ENCODE data around the gene B9D1. TPM values are rescaled to one million over a fixed set of nuclear protein-coding genes. Genes with fewer than 3 reads are reported as not detected.
A peak's percentile ranks its signal among the peaks of the same experiment; 100 is the strongest.

B9D1 gene
- total and polyA plus RNA-seq, 8 donors: 10.9 to 22.8 (median 16.8) TPM; not detected in 2

DNA sequence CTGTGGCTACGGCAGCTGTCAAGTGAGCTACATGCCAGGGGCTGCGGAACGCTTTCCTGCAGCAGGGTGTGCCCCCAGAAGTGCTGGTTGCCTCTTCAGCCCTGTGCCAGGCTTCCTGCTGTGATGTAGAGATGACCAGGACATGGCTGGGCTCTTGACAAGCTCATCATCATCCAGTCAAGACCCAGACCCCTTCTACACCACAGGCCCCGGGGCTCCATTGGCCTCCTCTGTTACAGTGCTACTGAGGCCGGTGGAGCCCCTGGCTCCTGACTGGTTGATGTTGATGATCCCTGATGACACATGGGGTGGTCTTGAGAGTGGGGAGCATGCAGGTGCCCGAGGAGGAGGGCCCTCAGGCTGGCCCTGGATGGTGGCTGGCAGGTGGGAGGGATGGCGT lies 50.1 kb downstream of the B9D1 start:
- Histone ChIP-seq H3K4me1 (peaks cover 0 to 18% (median 2%) of the 10 kb centered on the region in 4 donors), H3K27me3 (no peaks in the 10 kb centered on the region), H3K36me3 (peaks cover 27 to 71% (median 65%) of the 10 kb centered on the region in 4 donors), H3K27ac (peak overlapping the region in 1 of 5 donors; percentile 41), H3K4me3 (no peak overlapping the region), H3K9me3 (no peaks in the 10 kb centered on the region)
- intact Hi-C loops (cut with DNase I; ENCODE audit: low total_unique reads): no loop called here
- DNase-seq: no peak
- 90 to 96% (median 93%) methylated on average over 7 of the region's 7 CpGs for WGBS, 5 donors
- no peak for TF ChIP-seq POLR2AphosphoS5 (IDR thresholded peaks at IDR 0.05)
- TF ChIP-seq POLR2A (IDR thresholded peaks at IDR 0.05): no peak
- no peak for TF ChIP-seq EP300 (IDR thresholded peaks at IDR 0.05)
- TF ChIP-seq, protein P1, sequence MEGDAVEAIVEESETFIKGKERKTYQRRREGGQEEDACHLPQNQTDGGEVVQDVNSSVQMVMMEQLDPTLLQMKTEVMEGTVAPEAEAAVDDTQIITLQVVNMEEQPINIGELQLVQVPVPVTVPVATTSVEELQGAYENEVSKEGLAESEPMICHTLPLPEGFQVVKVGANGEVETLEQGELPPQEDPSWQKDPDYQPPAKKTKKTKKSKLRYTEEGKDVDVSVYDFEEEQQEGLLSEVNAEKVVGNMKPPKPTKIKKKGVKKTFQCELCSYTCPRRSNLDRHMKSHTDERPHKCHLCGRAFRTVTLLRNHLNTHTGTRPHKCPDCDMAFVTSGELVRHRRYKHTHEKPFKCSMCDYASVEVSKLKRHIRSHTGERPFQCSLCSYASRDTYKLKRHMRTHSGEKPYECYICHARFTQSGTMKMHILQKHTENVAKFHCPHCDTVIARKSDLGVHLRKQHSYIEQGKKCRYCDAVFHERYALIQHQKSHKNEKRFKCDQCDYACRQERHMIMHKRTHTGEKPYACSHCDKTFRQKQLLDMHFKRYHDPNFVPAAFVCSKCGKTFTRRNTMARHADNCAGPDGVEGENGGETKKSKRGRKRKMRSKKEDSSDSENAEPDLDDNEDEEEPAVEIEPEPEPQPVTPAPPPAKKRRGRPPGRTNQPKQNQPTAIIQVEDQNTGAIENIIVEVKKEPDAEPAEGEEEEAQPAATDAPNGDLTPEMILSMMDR (IDR thresholded peaks at IDR 0.05): no peak

DNA sequence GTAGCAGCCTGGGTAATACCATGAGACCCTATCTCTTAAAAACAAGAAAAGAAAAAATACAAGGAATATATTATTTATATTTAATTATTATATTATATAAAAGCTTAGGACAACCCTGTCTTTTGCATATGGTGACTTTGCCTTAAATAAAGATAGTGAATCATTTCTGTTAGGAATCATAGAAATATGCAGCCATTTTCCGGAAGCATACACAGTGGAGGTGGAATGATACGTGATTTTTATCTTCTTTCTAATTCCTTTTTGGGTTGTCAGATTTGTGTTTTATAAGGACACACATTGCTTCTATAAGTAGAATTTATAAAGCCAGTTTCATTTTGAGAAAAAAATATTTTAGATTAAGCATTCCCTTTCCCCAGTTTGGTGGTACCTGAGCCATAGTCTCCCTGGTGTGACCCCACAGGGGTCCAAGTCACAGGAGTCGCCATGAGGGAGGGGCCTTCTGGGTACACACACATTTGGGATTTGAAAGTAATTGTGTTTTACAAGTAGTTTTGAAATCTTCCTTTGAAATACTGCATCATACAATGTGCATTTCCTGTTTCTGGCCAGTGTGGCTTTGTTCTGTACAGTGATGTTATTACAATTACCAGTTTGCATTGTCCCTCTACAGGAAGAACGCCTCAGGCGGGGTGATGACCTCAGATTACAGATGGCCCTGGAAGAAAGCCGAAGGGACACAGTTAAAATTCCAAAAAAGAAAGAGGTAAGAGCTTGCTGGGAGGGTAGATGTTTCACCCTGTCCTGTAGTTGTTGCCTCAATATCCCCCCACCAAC lies 50.9 kb downstream of the B9D1 start:
- 79 to 86% (median 82%) methylated on average over 6 of the region's 6 CpGs for WGBS, 5 donors
- H3K4me3 ChIP-seq: no peak overlapping the region
- peak overlapping the region in 1 of 5 donors; percentile 41 for H3K27ac ChIP-seq
- H3K9me3 ChIP-seq: no peaks in the 10 kb centered on the region
- DNase-seq: no peak
- peaks cover 3 to 14% (median 7%) of the 10 kb centered on the region in 4 donors for H3K4me1 ChIP-seq
- no peaks in the 10 kb centered on the region for H3K27me3 ChIP-seq
- TF ChIP-seq EP300 (IDR thresholded peaks at IDR 0.05): no peak
- TF ChIP-seq, protein P1 (IDR thresholded peaks at IDR 0.05): no peak
- TF ChIP-seq POLR2A (IDR thresholded peaks at IDR 0.05): no peak
- no peak for TF ChIP-seq POLR2AphosphoS5 (IDR thresholded peaks at IDR 0.05)
- peaks cover 27 to 65% (median 63%) of the 10 kb centered on the region in 4 donors for H3K36me3 ChIP-seq
- intact Hi-C loops (cut with DNase I; ENCODE audit: low total_unique reads): no loop called here

DNA sequence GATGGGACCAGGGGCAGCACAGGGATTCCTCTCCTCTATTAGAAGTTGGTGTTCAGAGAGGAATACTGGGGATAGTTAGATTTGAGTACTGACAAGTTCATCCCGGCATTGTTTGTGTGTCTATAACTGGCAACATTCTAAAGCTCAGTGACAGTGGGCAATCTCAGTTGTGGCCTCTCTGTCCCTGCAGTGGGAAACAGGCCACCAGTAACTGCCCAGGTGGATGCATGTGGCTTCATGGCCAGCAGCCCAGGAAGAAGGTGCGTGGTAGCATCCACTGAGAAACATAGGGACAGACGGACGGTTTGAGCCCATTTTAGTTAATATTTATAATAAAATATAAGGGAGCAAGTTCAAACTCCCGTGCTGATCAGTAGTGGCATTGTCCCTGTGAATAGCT lies 51.5 kb downstream of the B9D1 start:
- no peaks in the 10 kb centered on the region for H3K27me3 ChIP-seq
- H3K36me3 ChIP-seq: peaks cover 27 to 65% (median 60%) of the 10 kb centered on the region in 4 donors
- H3K4me3 ChIP-seq: no peak overlapping the region
- DNase-seq: no peak
- no peak for TF ChIP-seq EP300 (IDR thresholded peaks at IDR 0.05)
- TF ChIP-seq, protein P1 (IDR thresholded peaks at IDR 0.05): no peak
- no peak for TF ChIP-seq POLR2A (IDR thresholded peaks at IDR 0.05)
- no peak for TF ChIP-seq POLR2AphosphoS5 (IDR thresholded peaks at IDR 0.05)
- no peaks in the 10 kb centered on the region for H3K9me3 ChIP-seq
- no peak overlapping the region for H3K27ac ChIP-seq
- H3K4me1 ChIP-seq: peaks cover 6 to 18% (median 13%) of the 10 kb centered on the region in 4 donors
- intact Hi-C loops (cut with DNase I; ENCODE audit: low total_unique reads): no loop called here
- WGBS, 5 donors: 80 to 98% (median 94%) methylated on average over 5 of the region's 5 CpGs

DNA sequence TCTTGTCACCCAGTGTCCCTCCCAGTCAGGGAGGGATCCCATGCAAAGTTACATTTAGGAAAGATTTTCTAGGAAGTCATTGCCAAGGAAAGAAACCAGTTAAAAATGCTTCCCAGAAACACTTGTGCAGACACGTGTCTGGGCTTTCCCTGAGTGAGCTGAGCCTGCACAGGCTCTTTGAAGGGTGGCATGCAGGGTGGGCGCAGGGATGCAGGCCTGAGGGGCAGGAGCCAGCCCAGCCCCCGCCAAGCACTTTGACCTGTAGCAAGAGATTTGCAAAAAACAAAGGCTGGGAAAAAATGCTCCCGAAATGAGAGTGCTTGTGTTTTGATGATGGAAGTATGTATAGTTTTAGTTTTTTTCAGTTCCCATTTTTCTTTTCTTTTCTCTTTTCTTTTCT lies 52.4 kb downstream of the B9D1 start:
- intact Hi-C loops (cut with DNase I; ENCODE audit: low total_unique reads): no loop called here
- Histone ChIP-seq H3K27me3 (no peaks in the 10 kb centered on the region), H3K9me3 (no peaks in the 10 kb centered on the region), H3K4me1 (peaks cover 6 to 26% (median 17%) of the 10 kb centered on the region in 4 donors), H3K27ac (no peak overlapping the region), H3K36me3 (peaks cover 27 to 56% (median 52%) of the 10 kb centered on the region in 4 donors), H3K4me3 (no peak overlapping the region)
- TF ChIP-seq EP300 (IDR thresholded peaks at IDR 0.05) (no peak), POLR2A (IDR thresholded peaks at IDR 0.05) (no peak), POLR2AphosphoS5 (IDR thresholded peaks at IDR 0.05) (no peak)
- TF ChIP-seq, protein P1 (IDR thresholded peaks at IDR 0.05): no peak
- WGBS, 5 donors: 71 to 93% (median 85%) methylated on average over 4 of the region's 4 CpGs
- no peak for DNase-seq

Data from stomach (tissue), 9 donors.